H9 (cell line): ENCODE measurements around the gene MYH8. TPM values are rescaled to one million over a fixed set of nuclear protein-coding genes. Genes with fewer than 3 reads are reported as not detected.

Experiments used
- DNase-seq: peaks from one replicate; pipeline ENCODE4 v3.0.0-alpha.2; 2017
- H2AFZ ChIP-seq: one replicate; pipeline ENCODE4 v1.6.1; 2013; ENCODE audit warnings: mild to moderate bottlenecking, low read length, control low read depth, moderate library complexity
- H2AK5ac ChIP-seq: 2 replicates; pipeline ENCODE4 v1.6.1; 2013; ENCODE audit warnings: low read length, control low read depth, mixed read lengths; ENCODE audit not compliant: insufficient read length
- H2BK120ac ChIP-seq: one replicate; pipeline ENCODE4 v1.6.1; 2013; ENCODE audit warnings: low read depth, mild to moderate bottlenecking, low read length, control low read depth, inconsistent platforms; ENCODE audit not compliant: poor library complexity, severe bottlenecking
- H2BK12ac ChIP-seq: 2 replicates; pipeline ENCODE4 v1.6.1; 2013; ENCODE audit warnings: low read length, control low read depth, mixed read lengths, low read depth; ENCODE audit not compliant: insufficient read length
- H2BK15ac ChIP-seq: 2 replicates; pipeline ENCODE4 v1.6.1; 2013; ENCODE audit warnings: low read depth, low read length, control low read depth
- H2BK20ac ChIP-seq: one replicate; pipeline ENCODE4 v1.6.1; 2013; ENCODE audit warnings: low read depth, mild to moderate bottlenecking, low read length, control low read depth, inconsistent platforms; ENCODE audit not compliant: poor library complexity, severe bottlenecking
- H2BK5ac ChIP-seq: 2 replicates; pipeline ENCODE4 v1.6.1; 2013; ENCODE audit warnings: low read length, control low read depth, mixed read lengths; ENCODE audit not compliant: insufficient read length
- H3K14ac ChIP-seq: 2 replicates; pipeline ENCODE4 v1.6.1; 2013; ENCODE audit warnings: low read length, control low read depth; ENCODE audit not compliant: insufficient read depth
- H3K18ac ChIP-seq: 2 replicates; pipeline ENCODE4 v1.6.1; 2013; ENCODE audit warnings: low read depth, mild to moderate bottlenecking, mixed read lengths, low read length, control low read depth; ENCODE audit not compliant: insufficient read length
- H3K23ac ChIP-seq: 2 replicates; pipeline ENCODE4 v1.6.1; 2013; ENCODE audit warnings: low read length, control low read depth, mixed read lengths, low read depth; ENCODE audit not compliant: insufficient read length
- H3K23me2 ChIP-seq: 2 replicates; pipeline ENCODE4 v1.6.1; 2013; ENCODE audit warnings: low read depth, mild to moderate bottlenecking, mixed read lengths, low read length, control low read depth; ENCODE audit not compliant: insufficient read length, poor library complexity, severe bottlenecking
- H3K27ac ChIP-seq: 2 replicates; pipeline ENCODE4 v1.5.1; 2013; ENCODE audit warnings: low read length, control low read depth, mixed read lengths, low read depth; ENCODE audit not compliant: insufficient read length
- H3K27me3 ChIP-seq: 2 replicates; pipeline ENCODE4 v1.6.1; 2013; ENCODE audit warnings: low read length, control low read depth, inconsistent platforms; ENCODE audit not compliant: insufficient read depth
- H3K4ac ChIP-seq: 2 replicates; pipeline ENCODE4 v1.6.1; 2013; ENCODE audit warnings: low read depth, mild to moderate bottlenecking, control low read depth, inconsistent platforms, low read length, moderate library complexity
- H3K4me1 ChIP-seq: 2 replicates; pipeline ENCODE4 v1.6.1; 2013; ENCODE audit warnings: low read length, control low read depth, inconsistent platforms; ENCODE audit not compliant: insufficient read depth
- H3K4me2 ChIP-seq: 2 replicates; pipeline ENCODE4 v1.6.1; 2013; ENCODE audit warnings: low read length, control low read depth, mixed read lengths; ENCODE audit not compliant: insufficient read length, insufficient read depth
- H3K56ac ChIP-seq: 2 replicates; pipeline ENCODE4 v1.6.1; 2013; ENCODE audit warnings: low read depth, mild to moderate bottlenecking, mixed read lengths, low read length, control low read depth; ENCODE audit not compliant: insufficient read length
- H3K79me1 ChIP-seq: 2 replicates; pipeline ENCODE4 v1.6.1; 2013; ENCODE audit warnings: low read depth, mild to moderate bottlenecking, moderate library complexity, low read length, control low read depth, inconsistent platforms; ENCODE audit not compliant: insufficient read depth, poor library complexity, severe bottlenecking
- H3K79me2 ChIP-seq: 2 replicates; pipeline ENCODE4 v1.6.1; 2013; ENCODE audit warnings: low read length, control low read depth, inconsistent platforms; ENCODE audit not compliant: insufficient read depth
- H3K9ac ChIP-seq: 2 replicates; pipeline ENCODE4 v1.6.1; 2013; ENCODE audit warnings: low read length, control low read depth, mixed read lengths; ENCODE audit not compliant: insufficient read length; ENCODE audit errors: extremely low read depth
- H3K9me3 ChIP-seq: one replicate; pipeline ENCODE4 v1.6.1; 2013; ENCODE audit warnings: low read depth, low read length, inconsistent platforms; ENCODE audit not compliant: control insufficient read depth
- H3T11ph ChIP-seq: one replicate; pipeline ENCODE4 v1.6.1; 2013; ENCODE audit warnings: mild to moderate bottlenecking, low read length, control low read depth, inconsistent platforms
- H4K20me1 ChIP-seq: one replicate; pipeline ENCODE4 v1.6.1; 2013; ENCODE audit not compliant: control insufficient read depth, insufficient read length, insufficient read depth
- H4K5ac ChIP-seq: 2 replicates; pipeline ENCODE4 v1.6.1; 2013; ENCODE audit warnings: low read depth, mild to moderate bottlenecking, mixed read lengths, low read length, control low read depth; ENCODE audit not compliant: insufficient read length
- H4K8ac ChIP-seq: replicated peaks from 2 replicates; pipeline ENCODE4 v1.6.1; 2013; ENCODE audit warnings: low read length, control low read depth, mixed read lengths, low read depth; ENCODE audit not compliant: insufficient read length
- H4K91ac ChIP-seq: 2 replicates; pipeline ENCODE4 v1.6.1; 2013; ENCODE audit warnings: low read depth, mild to moderate bottlenecking, moderate library complexity, mixed read lengths, low read length, control low read depth; ENCODE audit not compliant: insufficient read length
- H3K27ac Mint-ChIP-seq, 3 experiments: 2 replicates in 2 of 3; 3 replicates in 1 of 3; pipeline ENCODE4 v1.8.0; 2020 to 2021; ENCODE audit warnings: mixed read lengths in 3 of 3, mild to moderate bottlenecking in 1 of 3, moderate library complexity in 1 of 3
- H3K27me3 Mint-ChIP-seq: 2 replicates; pipeline ENCODE4 v1.8.0; 2021; ENCODE audit warnings: low read depth, mild to moderate bottlenecking, moderate library complexity, mixed read lengths
- H3K36me3 Mint-ChIP-seq, 3 experiments: 2 replicates in 2 of 3; 3 replicates in 1 of 3; pipeline ENCODE4 v1.8.0; 2020 to 2021; ENCODE audit warnings: low read depth in 3 of 3, mixed read lengths in 3 of 3; ENCODE audit not compliant: insufficient read depth in 1 of 3
- H3K4me1 Mint-ChIP-seq, 2 experiments: 2 replicates each; pipeline ENCODE4 v1.8.0; 2020; ENCODE audit warnings: mixed read lengths in 2 of 2
- H3K4me3 Mint-ChIP-seq, 2 experiments: 2 replicates in 1 of 2; 3 replicates in 1 of 2; pipeline ENCODE4 v1.8.0; 2020 to 2021; ENCODE audit warnings: mild to moderate bottlenecking in 2 of 2, mixed read lengths in 2 of 2, moderate library complexity in 1 of 2
- H3K9me3 Mint-ChIP-seq, 2 experiments: 2 replicates in 1 of 2; 3 replicates in 1 of 2; pipeline ENCODE4 v1.8.0; 2020; ENCODE audit warnings: mild to moderate bottlenecking in 2 of 2, mixed read lengths in 2 of 2, moderate library complexity in 1 of 2
- total RNA-seq: library from RNA; stranded (reverse); gene quantifications from 2 replicates; pipeline ENCODE4 v1.2.1, GENCODE V29; 2021
- TF ChIP-seq, protein P1 (sequence below): fragments of 200-600 bp; sonication (generic); conservative IDR thresholded peaks from 3 replicates; pipeline ENCODE4 v1.8.0; 2021; ENCODE audit warnings: antibody characterized with exemption, mild to moderate bottlenecking

Gene MYH8
- total RNA-seq, 1 experiment from 2014 or later = not detected

DNA sequence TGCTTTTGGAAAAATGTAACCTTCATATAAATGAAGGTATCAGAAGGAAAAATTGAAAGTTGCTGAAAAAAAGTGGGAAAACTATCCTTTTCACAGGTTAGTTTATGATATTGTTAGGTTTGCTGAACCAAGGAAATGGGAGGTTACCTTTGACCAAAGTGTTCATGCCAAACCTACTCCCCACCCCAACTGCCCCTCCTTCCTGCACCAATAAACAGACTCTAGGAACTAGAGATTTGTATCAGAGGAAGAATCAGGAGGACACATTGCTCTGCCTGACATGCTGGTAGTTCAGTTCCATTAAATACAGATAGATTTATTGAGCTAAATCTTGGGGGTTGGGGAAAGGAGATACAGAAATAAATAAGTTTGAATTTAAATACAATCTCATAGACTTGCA lies 18.2 kb downstream of the MYH8 start:
- Histone ChIP-seq H3K9me3 (no peaks in the 10 kb centered on the region), H3K23me2 (no peaks in the 10 kb centered on the region), H4K20me1 (no peaks in the 10 kb centered on the region), H2BK15ac (no peak overlapping the region), H2BK12ac (no peak overlapping the region), H2BK20ac (no peak overlapping the region), H3K14ac (no peak overlapping the region), H2AK5ac (no peak overlapping the region), H3K79me2 (no peaks in the 10 kb centered on the region), H3K56ac (no peak overlapping the region), H4K5ac (no peak overlapping the region), H3K18ac (no peak overlapping the region), H2AFZ (no peak overlapping the region), H3K4me1 (no peaks in the 10 kb centered on the region), H4K91ac (no peak overlapping the region), H2BK120ac (no peak overlapping the region), H3K27ac (no peak overlapping the region), H3K27me3 (no peaks in the 10 kb centered on the region), H3K79me1 (no peaks in the 10 kb centered on the region), H3K23ac (no peak overlapping the region), H3T11ph (no peak overlapping the region), H2BK5ac (no peak overlapping the region), H3K4me2 (no peak overlapping the region), H4K8ac (no peak overlapping the region), H3K9ac (no peak overlapping the region), H3K4ac (no peak overlapping the region)
- TF ChIP-seq, protein P1, sequence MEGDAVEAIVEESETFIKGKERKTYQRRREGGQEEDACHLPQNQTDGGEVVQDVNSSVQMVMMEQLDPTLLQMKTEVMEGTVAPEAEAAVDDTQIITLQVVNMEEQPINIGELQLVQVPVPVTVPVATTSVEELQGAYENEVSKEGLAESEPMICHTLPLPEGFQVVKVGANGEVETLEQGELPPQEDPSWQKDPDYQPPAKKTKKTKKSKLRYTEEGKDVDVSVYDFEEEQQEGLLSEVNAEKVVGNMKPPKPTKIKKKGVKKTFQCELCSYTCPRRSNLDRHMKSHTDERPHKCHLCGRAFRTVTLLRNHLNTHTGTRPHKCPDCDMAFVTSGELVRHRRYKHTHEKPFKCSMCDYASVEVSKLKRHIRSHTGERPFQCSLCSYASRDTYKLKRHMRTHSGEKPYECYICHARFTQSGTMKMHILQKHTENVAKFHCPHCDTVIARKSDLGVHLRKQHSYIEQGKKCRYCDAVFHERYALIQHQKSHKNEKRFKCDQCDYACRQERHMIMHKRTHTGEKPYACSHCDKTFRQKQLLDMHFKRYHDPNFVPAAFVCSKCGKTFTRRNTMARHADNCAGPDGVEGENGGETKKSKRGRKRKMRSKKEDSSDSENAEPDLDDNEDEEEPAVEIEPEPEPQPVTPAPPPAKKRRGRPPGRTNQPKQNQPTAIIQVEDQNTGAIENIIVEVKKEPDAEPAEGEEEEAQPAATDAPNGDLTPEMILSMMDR = no peak
- H3K4me3 Mint-ChIP-seq = no peak overlapping the region
- no peak for DNase-seq
- no peak overlapping the region for H3K27ac Mint-ChIP-seq
- H3K36me3 Mint-ChIP-seq = no peaks in the 10 kb centered on the region
- H3K9me3 Mint-ChIP-seq = no peaks in the 10 kb centered on the region
- no peaks in the 10 kb centered on the region for H3K4me1 Mint-ChIP-seq
- no peaks in the 10 kb centered on the region; the same call in none of the 2 replicates for H3K27me3 Mint-ChIP-seq
